NCI-H748 (cell line): Measurements from ENCODE around the gene GPR4.

ENCODE experiments used
- DNase-seq: peaks from one replicate; lab custom pipeline; 2025; ENCODE audit not compliant: unreplicated experiment; lab: John Stamatoyannopoulos, UW

The GPR4 gene

DNA sequence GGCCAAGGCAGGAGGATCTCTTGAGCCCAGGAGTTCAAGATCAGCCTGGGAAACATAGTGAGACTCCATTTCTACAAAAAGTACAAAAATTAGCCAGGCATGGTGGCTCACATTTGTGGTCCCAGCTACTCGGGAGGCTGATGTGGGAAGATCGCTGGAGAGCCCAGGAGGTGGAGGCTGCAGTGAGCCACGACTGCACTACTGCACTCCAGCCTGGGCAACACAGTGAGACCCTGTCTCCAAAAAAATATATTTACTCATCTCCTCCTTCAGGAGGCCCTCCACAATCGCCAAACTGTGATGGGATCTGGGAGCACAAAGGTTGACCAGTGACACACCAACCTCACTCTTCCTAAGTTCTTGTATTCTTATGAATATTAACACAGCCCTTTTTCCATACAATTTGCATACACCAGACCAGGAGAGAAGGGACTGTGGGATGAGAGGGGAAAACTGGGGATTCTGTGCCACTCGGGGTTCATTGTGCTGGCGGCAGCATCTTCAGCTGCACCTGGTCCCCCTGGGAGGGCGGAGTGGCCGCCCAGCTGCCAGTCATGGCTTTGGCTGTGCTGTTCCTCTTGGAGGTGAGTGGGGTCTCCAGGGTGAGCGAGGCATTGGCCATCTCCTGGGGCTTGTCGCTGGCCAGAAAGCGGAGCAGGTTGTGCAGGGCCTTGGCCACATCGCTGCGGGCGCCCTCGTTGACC is 11.6 kb downstream of the GPR4 start:
- no peak for DNase-seq

DNA sequence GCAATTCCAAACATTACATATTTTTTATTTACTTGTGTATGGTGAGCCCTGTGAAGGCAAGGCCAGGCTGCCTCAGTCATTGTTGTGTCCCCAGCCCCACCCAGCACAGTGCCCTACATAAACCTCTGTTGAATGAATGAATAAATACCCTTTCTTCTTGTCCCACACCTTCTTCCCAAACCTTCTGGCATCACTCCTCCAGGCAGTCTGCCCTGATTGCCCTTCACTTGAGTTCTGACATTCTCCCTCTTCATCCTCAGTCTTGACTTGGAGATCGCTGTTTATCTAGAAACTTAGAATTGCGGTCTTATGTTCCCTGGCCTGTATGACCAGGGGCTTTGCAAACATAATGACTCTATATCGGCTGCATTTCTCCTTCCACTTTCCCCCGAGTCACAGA is 12.2 kb downstream of the GPR4 start:
- no peak for DNase-seq

DNA sequence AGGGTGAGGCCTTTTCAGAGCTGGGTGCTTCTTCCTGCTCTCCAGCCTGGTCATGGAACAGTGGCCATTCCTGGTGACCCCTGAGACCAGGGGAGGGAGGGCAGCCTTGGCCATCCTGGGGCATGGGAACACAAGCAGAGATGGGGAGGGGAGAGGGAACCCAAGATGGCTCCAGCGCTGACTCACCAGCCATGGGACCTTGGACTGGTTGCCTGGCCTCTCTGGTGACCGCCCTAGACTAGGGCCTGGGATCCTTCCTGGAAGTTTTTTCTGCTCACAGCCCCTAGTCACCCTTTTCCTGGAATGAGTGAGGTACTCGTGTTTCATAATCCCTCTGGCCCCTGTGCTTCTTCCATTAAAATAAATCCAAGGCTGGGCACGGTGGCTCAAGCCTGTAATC is 14.1 kb downstream of the GPR4 start:
- DNase-seq: no peak

DNA sequence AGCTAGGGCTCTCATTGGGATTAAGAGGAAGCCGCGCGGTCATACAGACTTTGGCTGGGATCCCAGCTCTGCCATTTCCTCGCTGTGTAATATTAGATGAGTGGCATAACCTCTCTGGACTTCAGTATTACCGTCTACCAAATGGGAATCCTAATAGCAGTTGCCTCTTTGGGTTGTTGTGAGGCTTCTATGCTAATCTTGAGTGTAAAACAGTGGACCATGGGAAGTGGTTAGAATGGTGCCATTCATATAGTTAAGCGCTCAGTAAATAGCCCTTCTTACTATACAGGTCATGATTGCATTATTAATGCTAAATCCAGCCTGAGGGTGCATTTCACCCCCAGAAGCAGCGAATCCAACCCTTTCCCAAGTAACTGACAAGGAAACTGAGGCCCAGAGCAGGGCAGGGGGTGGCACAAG is 16.8 kb downstream of the GPR4 start:
- no peak for DNase-seq

DNA sequence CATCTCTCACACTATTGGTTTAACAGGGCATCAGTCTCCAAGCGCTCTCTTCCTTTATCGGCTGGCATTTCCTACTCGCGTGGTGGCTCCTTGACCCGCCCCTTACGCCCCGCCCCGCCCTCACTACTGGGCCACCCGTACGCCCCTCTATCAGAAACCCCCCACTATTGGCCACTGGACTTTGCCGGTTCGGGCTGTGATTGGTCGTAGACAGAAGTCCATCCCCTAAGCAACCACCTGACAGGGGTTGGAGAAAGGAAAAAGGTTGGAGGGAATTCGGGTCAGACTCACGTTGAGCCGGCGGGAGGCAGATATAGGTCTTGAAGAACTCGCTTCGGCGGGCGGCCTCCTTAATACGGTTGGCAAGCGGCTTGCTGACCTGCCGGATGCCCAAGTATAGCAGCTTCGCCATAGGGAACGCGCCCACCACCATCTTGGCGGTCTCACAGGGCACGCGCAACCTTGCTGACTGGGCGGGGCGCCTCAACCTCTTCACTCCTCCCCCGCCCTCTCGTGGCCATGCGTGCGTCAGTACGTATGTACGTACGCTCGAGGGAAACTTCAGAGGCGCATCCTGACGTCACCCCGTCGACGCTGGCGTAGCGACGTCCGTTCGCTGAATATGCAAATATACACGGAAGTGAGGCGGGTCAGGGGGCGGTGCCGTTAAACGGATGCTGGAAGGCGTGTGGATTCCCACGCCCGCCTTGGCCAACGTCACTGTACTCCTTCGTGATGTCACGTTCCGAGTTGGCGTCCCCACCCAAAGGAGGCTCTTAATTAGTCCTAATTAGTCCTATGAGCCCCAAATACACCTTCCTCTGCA is 17.5 kb downstream of the GPR4 start, which contains the start of gene OPA3:
OPA3 (minus strand) TSS at position 471 of the 826 bp plus-strand sequence; CDS start at position 433, 38 bp downstream.
- DNase-seq: peak; percentile 100

DNA sequence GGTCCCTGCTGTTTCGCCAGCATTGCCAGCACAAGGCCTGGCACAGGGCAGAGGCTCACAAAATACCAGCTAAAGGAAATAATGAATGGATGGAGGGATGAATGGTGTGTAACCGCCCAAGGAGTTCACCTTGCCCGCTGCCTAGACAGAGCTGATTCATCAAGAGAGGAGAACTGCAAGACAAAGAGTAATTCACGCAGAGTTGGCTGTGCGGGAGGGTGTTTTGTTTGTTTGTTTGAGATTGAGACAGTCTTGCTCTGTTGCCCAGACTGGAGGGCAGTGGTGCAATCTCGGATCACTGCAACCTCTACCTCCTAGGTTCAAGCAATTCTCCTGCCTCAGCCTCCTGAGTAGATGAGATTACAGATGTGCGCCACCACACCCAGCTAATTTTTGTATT is 20.4 kb downstream of the GPR4 start:
- no peak for DNase-seq

DNA sequence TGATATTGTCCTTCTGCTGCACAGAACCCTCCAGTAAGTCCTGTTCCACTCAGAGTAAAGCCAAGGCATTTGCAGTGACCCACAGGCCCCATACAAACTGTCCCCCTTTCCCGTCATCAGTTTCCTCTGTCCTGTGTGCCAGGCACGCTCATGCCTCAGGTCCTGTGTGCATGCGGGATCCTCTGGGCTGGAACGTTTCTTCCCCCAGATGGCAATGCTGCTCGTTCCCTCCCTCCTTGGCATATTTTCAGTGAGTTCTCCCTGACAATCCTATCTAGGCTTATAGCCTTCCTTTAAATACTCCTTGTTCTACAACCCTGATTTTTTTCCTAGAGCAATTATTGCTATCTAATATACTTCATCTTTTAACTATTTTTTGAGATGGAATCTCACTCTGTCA is 23.2 kb downstream of the GPR4 start:
- DNase-seq: no peak

DNA sequence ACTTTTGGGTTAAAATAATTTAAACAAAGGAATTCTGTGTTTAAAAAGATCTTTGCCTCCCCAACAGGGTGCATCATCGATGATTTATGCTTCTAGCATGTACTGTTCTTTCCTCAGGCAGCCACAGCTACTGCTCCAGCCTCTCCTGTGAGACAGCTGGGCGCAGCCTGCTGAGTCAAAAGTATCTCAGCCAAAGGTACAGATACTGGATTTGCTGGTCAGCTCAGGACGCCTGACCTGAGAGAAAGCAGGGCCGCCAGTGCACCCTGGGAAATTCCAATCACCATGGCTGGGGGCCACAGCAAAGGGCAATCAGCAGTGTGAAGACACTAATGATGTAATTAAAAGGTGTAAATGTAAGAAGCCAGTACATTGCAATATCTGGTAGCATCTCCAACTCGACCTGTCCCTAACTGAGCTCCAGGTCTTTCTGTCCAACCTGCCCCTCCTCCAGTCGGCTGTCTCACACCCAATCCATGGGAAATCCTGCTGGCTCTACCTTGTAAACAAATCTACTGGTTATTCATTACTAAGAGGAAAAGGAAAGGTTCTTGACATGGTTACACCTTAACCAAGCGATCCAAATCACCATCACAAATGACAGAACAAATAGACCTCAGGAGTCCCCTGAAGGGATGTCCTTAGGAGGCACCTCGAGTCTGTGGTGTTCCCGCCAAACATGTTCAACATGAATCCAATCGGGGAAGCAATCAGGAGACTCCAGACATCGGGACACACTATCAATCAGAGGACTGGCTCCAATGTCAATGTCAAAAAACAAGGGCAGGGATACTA is 24.7 kb downstream of the GPR4 start:
- no peak for DNase-seq

DNA sequence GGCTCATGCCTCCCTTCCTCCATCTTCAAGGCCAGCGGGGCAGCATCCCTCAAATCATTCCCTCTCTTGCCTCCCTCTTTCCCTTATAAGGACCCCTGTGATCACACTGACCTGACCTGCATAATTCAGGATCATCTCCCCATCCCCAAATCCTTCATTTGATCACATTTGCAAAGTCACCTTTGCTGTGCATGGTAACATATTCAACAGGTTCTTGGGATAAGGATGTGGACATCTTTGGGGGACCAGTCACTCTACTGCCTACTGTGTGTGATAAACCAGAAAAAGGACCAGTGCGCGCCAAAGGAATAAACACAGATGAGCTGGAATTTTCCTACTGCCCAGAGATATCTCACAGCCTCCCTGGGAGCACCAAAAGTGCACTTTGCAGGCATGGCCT is 25.3 kb downstream of the GPR4 start:
- DNase-seq: no peak

DNA sequence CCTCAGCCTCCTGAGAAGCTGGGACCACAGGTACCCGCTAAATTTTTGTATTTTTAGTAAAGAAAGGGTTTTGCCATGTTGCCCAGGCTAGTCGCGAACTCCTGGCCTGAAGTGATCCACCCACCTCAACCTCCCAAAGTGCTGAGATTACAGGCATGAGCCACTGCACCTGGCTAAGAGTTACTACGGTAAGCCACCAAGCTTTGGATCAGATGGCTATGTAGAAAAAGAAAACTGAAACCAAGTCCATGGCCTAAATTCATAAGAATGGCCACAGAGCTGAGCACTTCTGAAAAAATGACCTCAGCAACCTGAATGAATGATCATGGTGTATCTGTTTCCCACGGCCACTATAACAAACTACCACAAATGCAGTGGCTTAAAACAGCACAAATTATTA is 26.8 kb downstream of the GPR4 start:
- no peak for DNase-seq

DNA sequence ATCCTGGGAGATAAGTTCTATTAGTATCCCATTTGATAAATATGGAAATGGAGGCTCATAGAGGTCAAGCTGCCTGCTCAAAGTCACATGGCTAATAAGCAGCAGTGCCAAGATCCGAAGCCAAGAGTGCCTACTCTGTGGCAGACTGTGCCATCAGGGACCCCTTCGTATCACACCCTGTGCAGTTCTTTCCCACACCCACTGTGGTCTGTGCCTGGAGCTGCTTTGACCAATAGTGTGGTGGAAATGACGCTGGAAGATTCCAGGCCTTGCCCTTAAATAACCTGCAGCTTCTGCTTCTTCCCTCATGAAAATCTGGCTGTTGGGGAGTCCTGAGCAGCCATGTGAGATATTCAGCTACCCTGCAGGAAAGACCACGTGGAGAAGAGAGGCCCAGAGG is 27.5 kb downstream of the GPR4 start:
- DNase-seq: no peak

DNA sequence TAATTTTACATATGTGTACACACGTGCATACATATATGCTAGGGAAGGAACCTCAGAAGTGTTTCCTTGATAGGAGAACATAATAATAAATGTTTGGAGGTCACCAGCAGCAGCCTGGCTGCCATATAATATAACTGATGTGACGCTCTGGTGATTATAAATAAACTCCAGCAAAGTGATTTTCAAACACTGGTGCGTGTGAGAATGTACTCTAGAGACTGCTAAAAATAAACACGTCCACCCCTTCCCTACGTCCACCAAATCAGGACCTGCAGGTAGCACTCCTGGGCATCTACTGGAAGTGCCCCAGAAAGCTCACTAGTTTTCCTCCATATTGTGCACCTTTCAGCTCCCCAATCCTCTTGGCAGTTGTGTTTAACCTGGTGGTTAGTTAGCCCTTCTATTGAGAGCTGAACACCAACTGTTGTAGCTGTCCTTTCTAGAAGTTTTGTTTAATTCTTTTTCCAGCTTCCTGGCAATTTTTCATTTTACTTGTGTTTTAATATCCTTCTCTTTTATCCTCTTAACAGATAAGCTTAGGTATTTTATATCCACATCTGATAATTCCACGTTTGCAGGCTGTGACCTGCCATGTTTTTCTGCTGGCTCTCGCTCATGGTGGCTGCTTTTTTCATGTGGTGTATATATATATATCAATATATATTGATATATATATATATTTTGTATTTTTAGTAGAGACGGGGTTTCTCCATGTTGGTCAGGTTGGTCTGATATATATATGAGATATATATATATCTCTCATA is 30.4 kb downstream of the GPR4 start:
- DNase-seq: no peak

DNA sequence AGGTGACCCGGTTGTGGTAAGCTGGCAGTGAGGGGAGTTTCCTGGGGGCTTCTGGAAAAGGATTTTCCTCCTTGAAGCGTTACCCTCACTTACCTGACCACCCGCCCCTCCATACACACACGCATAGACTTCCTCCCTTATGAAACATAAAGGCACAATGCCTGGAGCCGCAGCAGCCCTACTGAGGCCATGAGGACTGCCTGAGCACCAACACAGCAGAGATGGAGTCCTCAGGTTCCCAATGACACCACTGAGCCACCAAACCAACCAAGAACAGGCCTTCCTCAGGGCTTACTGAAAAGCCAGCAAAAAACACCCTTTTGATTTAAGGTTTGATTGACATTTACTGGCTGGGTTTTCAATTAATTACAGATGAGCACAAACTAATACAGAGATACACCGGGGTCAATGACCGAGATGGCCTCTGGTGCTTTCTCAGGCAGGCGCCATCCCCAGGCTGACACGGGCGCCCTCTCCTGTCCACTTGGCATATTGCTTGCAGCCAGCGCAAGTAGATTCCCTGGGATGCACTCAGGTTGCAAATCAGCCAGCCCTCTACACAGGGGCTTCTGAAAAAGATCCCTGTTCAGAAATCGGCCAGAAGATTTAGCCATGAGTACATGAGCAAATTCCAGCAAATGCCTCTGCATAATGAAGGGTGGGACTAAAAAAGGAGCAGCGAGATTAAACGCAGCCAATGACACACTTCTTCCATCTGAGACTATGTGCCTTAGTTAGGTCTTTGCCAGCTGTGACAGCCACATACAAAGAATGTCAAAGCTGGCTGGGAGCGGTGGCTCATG is 32.2 kb downstream of the GPR4 start:
- DNase-seq: peak; percentile 58

DNA sequence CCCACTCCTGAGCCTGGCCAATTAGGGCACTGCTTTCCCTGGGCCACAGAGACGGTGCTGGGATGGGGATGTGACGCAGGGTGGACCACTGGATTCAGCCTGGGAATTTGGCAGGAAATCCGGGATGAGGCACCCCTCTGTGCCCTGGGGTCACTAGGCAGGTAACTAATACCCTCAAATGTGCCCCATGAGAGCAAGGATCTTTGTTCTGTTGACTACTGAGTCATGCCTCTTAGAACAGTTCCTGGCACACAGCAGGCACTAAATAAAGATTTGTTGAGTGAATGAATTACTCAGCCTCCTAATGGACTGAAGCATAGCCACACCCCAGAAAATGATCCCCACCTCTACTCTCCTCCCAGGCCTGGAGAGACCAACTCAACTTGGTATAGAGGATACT is 33.3 kb downstream of the GPR4 start:
- DNase-seq: no peak

DNA sequence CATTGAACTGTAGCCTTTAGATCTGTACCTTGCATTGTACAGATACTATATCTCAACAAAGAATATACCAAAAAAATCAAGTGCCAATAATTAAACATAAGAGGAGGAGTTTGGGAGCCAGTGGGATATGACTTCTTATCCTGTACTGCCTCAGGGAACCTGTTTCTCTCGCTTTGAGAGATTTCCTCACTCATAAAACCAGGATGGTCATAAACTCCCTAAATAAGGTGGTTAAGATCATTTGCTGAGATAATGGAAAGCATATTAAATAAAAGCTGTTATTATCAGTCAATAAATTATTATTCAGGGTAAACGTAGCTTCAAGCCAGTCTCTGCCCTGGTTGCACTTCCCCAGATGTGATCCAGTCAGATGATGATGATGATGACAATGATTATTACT is 34.4 kb downstream of the GPR4 start:
- no peak for DNase-seq

DNA sequence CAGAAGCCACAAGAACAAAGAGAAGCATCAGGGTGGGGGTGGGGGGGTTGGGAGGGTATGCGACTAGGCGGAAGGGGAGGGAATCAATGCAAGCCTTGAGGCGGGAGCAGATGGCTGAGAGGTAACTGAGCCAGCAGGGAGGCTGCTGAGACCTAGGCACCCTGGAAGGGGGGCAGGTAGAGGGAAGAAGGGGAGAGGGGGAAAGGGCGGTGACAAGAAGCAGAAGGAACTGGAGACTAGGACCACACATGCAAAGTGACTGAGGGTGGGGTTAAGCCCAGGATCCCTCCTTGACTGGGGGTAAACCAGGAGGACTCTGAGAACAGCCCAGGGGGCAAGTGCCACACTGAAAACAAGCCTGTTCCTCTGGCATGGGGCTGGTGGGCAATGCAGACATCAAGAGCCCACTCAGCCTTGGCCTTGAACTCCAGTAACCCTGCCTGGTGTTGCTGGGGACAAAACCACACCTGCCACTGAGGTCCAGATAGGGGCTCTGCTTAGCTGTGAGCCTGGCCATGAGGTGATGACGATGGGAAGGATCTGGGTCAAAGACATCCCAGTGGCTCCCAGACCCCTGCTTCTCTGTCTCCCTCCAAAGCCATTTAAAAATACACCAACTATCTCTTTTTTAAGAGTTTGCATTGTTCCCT is 37.8 kb downstream of the GPR4 start:
- no peak for DNase-seq

DNA sequence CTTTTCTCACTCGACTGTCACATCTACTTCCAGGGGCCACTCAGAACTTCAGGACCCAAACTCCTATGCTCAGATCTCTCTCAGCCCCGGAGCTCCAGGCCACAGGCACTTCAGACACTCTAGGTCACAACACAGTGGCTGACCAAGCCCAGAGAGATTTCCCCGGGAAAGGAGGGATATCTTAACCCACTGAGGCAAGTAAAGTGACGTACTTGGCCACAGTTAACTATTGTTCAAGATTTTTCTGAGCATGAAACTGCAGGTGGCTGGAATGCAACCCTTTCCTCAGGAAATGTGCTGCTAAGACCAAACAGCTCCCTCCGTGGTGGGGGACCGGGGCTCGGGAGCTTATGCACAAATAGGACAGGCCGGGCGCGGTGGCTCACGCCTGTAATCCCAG is 41.3 kb downstream of the GPR4 start:
- DNase-seq: no peak

DNA sequence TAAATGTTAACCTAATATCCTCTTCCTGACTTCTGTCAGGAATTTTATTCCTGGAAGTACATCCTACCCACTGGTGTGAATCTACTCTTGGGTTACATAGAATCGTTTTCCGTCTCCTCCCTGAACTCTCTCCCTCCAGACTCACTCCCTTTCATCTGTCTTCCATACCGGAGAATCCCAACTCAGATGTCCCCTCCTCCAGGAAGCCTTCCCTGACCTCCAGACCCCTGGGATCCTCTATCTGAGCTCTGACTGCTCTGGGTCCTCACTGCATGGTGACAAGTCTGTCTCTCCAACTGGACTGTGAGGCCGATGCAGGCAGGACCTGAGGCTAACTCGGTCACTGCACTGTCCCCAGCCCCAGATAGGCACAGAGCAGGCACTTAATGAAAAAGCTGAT is 42.0 kb downstream of the GPR4 start:
- no peak for DNase-seq

DNA sequence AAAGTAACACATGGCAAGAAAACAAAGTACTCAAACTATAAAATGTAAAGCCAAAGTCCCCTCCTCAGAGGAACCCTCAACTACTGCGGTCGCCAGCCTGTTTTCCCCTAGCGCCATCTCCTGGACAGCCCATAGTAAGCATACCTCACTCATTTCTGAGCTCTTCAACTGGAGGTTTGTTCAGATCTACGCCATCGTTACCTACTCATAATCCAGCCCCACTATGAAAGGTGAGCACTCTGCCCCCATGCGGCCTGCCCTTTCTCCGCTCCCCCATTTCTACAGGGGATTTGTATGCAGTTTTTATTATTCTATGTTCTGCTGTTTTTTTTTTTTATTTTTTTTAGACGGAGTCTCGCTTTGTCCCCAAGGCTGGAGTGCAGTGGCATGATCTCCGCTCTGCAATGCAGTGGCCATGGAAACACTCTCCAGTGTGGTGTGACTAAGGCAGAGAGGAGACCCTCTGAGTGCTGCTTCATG is 43.6 kb downstream of the GPR4 start:
- peak; percentile 78 for DNase-seq
